ENCODE data around the gene VPS13C. TPM values are rescaled to one million over a fixed set of nuclear protein-coding genes. Genes with fewer than 3 reads are reported as not detected.

VPS13C gene
- polyA plus RNA-seq, 2 of the 4 experiments (the other 2 are of a cell fraction) = 13.2 to 26.5 TPM

DNA sequence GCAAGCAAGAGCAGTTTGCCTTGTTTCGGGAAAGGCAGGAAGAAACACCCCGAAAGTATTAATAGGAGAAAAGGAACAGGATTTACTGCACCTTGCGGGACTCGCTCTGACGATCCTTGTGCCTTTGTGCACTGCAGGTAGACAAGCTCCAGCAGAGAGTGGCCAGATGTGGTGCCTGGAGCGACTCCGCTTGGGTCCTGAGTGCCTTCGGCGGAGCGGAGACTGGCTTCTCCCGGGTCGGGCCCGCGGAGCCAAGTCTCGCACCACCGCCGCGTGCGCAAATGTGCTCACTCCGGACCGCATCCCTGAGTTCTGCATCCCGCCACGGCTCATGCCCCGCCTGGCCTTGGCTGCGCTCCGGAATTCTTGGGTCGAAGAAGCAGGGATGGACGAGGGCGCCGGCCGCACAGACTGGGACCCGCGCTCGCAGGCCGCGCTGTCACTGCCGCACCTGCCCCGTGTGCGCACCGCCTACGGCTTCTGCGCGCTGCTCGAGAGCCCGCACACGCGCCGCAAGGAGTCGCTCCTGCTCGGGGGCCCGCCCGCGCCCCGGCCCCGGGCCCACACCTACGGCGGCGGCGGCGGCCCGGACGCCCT lies 7.3 kb upstream of the VPS13C start:
- no peaks in the 10 kb centered on the region for H3K9me3 ChIP-seq
- ATAC-seq (peak; percentile 72 to 75), DNase-seq (ENCODE audit: low read depth in 1 of 2, low spot score in 1 of 2) (peak in 1 of 2 experiments; percentile 49), FAIRE-seq (no peak)
- ChIA-PET POLR2A (no interaction called here), CTCF (interaction anchor here (0.7 to 9.7 kb wide), 17 partner anchors 5 to 239 kb away, joined by 3 to 86 read pairs (median 3); partner anchors contain the start of gene C2CD4B)
- peaks cover 26% of the 10 kb centered on the region for H3K4me1 ChIP-seq
- WGBS (ENCODE audit: missing lambda C conversion rate) = 65% methylated on average over 14 of the region's 62 CpGs
- H3K27ac ChIP-seq = peak overlapping the region; percentile 70 to 80; a peak in 5 of 6 replicates
- H3K4me2 ChIP-seq = peak overlapping the region; percentile 71
- TF ChIP-seq, protein P1, sequence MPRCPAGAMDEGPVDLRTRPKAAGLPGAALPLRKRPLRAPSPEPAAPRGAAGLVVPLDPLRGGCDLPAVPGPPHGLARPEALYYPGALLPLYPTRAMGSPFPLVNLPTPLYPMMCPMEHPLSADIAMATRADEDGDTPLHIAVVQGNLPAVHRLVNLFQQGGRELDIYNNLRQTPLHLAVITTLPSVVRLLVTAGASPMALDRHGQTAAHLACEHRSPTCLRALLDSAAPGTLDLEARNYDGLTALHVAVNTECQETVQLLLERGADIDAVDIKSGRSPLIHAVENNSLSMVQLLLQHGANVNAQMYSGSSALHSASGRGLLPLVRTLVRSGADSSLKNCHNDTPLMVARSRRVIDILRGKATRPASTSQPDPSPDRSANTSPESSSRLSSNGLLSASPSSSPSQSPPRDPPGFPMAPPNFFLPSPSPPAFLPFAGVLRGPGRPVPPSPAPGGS (IDR thresholded peaks at IDR 0.05) = no peak
- TF ChIP-seq SMC3 (IDR thresholded peaks at IDR 0.05) = peak; percentile 17; the same call in 1 of the 3 replicates
- no peak for TF ChIP-seq HDAC2 (IDR thresholded peaks at IDR 0.05)
- TF ChIP-seq, protein P2, sequence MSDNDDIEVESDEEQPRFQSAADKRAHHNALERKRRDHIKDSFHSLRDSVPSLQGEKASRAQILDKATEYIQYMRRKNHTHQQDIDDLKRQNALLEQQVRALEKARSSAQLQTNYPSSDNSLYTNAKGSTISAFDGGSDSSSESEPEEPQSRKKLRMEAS (IDR thresholded peaks at IDR 0.05) = peak; percentile 50
- TF ChIP-seq, protein P3, sequence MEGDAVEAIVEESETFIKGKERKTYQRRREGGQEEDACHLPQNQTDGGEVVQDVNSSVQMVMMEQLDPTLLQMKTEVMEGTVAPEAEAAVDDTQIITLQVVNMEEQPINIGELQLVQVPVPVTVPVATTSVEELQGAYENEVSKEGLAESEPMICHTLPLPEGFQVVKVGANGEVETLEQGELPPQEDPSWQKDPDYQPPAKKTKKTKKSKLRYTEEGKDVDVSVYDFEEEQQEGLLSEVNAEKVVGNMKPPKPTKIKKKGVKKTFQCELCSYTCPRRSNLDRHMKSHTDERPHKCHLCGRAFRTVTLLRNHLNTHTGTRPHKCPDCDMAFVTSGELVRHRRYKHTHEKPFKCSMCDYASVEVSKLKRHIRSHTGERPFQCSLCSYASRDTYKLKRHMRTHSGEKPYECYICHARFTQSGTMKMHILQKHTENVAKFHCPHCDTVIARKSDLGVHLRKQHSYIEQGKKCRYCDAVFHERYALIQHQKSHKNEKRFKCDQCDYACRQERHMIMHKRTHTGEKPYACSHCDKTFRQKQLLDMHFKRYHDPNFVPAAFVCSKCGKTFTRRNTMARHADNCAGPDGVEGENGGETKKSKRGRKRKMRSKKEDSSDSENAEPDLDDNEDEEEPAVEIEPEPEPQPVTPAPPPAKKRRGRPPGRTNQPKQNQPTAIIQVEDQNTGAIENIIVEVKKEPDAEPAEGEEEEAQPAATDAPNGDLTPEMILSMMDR (IDR thresholded peaks at IDR 0.05) = peak; percentile 36; the same call in 2 of the 3 replicates
- H3K4me3 ChIP-seq = peak overlapping the region; percentile 58

DNA sequence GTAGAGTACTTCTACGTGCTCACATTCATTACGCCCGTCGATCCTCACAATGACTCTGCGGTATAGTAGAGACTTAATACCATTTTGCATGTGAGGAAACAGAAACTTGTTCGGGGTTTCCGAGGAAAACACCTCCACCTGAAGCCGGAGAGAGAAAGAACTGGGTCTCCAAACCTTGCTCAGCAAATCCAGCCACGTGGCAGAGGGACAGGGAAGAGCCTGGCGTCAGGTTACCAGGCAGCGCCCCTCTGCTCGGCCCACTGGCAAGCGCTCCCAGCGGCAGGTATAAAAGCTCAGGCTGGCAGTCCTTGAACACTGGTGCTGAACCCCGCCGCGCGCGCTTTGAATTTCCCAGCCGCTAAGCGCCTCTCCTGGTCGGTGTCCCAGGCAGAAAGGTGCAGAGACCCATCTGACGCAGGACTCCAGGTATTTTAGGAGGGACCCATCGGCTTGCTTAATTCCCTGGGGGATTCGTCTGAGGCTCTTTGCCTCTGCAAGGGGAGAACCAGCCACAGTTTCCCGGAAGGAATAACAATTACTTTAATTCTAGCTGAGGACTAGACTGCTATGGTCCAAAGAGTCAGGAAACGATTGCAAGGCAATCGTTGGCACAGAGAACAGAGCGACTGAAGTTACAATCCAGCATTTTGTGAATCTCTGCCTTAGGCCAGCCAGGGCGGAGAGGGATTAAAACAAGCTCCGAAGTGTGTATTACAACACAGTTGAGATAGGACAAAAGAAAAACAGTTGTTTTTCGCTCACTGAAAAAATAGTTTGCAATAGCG lies 6.6 kb upstream of the VPS13C start, which contains the start of gene C2CD4A:
Gene C2CD4A, plus strand, starts transcription at position 315 of the 785 bp plus-strand sequence. CDS start 637 bp downstream, outside the sequence.
- ChIA-PET POLR2A (no interaction called here), CTCF (interaction anchor here (0.7 to 9.7 kb wide), 14 partner anchors 6 to 240 kb away, joined by 3 to 86 read pairs (median 3); no protein-coding TSS in a partner anchor)
- FAIRE-seq (no peak), DNase-seq (ENCODE audit: low read depth in 1 of 2, low spot score in 1 of 2) (peak; percentile 27 to 72), ATAC-seq (peak; percentile 57 to 69)
- H3K4me3 ChIP-seq = peak within 1 kb of the TSS; percentile 58
- WGBS (ENCODE audit: missing lambda C conversion rate) = 47% methylated on average over 30 of the region's 33 CpGs
- H3K27ac ChIP-seq = peak within 1 kb of the TSS; percentile 70 to 80; a peak in 5 of 6 replicates
- H3K4me2 ChIP-seq = peak within 1 kb of the TSS; percentile 71
- H3K4me1 ChIP-seq = peaks cover 26% of the 10 kb centered on the region
- TF ChIP-seq PHF8 (IDR thresholded peaks at IDR 0.05; ENCODE audit: borderline replicate concordance, low read depth) (no peak), RFX5 (IDR thresholded peaks at IDR 0.05) (no peak), ZNF302 (CRISPR knock-in tag; IDR thresholded peaks at IDR 0.05) (no peak), ESRRA (IDR thresholded peaks at IDR 0.05; ENCODE audit: borderline replicate concordance, low read length) (no peak), ZFP36 (IDR thresholded peaks at IDR 0.05; ENCODE audit: borderline replicate concordance, partially characterized antibody) (no peak), TP53 (CRISPR knock-in tag; IDR thresholded peaks at IDR 0.05) (no peak), KDM5A (IDR thresholded peaks at IDR 0.05) (no peak), FOXS1 (CRISPR knock-in tag; IDR thresholded peaks at IDR 0.05) (no peak), HOXB13 (CRISPR knock-in tag; IDR thresholded peaks at IDR 0.05; ENCODE audit: low read depth) (no peak), ZC3H11A (IDR thresholded peaks at IDR 0.05) (no peak), GATA3 (IDR thresholded peaks at IDR 0.05; ENCODE audit: borderline replicate concordance) (no peak)
- TF ChIP-seq, protein P4, sequence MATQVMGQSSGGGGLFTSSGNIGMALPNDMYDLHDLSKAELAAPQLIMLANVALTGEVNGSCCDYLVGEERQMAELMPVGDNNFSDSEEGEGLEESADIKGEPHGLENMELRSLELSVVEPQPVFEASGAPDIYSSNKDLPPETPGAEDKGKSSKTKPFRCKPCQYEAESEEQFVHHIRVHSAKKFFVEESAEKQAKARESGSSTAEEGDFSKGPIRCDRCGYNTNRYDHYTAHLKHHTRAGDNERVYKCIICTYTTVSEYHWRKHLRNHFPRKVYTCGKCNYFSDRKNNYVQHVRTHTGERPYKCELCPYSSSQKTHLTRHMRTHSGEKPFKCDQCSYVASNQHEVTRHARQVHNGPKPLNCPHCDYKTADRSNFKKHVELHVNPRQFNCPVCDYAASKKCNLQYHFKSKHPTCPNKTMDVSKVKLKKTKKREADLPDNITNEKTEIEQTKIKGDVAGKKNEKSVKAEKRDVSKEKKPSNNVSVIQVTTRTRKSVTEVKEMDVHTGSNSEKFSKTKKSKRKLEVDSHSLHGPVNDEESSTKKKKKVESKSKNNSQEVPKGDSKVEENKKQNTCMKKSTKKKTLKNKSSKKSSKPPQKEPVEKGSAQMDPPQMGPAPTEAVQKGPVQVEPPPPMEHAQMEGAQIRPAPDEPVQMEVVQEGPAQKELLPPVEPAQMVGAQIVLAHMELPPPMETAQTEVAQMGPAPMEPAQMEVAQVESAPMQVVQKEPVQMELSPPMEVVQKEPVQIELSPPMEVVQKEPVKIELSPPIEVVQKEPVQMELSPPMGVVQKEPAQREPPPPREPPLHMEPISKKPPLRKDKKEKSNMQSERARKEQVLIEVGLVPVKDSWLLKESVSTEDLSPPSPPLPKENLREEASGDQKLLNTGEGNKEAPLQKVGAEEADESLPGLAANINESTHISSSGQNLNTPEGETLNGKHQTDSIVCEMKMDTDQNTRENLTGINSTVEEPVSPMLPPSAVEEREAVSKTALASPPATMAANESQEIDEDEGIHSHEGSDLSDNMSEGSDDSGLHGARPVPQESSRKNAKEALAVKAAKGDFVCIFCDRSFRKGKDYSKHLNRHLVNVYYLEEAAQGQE (IDR thresholded peaks at IDR 0.05) = peak; percentile 68
- TF ChIP-seq, protein P2 (IDR thresholded peaks at IDR 0.05) = 0 out of 2 replicates have a peak, but pooled peaks have one; percentile 45
- TF ChIP-seq, protein P3 (IDR thresholded peaks at IDR 0.05) = no peak
- TF ChIP-seq, protein P5, sequence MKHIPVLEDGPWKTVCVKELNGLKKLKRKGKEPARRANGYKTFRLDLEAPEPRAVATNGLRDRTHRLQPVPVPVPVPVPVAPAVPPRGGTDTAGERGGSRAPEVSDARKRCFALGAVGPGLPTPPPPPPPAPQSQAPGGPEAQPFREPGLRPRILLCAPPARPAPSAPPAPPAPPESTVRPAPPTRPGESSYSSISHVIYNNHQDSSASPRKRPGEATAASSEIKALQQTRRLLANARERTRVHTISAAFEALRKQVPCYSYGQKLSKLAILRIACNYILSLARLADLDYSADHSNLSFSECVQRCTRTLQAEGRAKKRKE (CRISPR knock-in tag; IDR thresholded peaks at IDR 0.05; ENCODE audit: low read depth) = no peak
- TF ChIP-seq, protein P6, sequence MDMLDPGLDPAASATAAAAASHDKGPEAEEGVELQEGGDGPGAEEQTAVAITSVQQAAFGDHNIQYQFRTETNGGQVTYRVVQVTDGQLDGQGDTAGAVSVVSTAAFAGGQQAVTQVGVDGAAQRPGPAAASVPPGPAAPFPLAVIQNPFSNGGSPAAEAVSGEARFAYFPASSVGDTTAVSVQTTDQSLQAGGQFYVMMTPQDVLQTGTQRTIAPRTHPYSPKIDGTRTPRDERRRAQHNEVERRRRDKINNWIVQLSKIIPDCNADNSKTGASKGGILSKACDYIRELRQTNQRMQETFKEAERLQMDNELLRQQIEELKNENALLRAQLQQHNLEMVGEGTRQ (IDR thresholded peaks at IDR 0.05) = no peak
- H3K9me3 ChIP-seq = no peaks in the 10 kb centered on the region

Measured in A549 (cell line).